HepG2 (cell line): Measurements from ENCODE around the gene MPC2. TPM values are rescaled to one million over a fixed set of nuclear protein-coding genes. Genes with fewer than 3 reads are reported as not detected.
A peak's percentile ranks its signal among the peaks of the same experiment; 100 is the strongest.

ENCODE experiments used
- ATAC-seq: fragments of 200-7000 bp; cut with Tn5 transposase; 3 replicates; pipeline ENCODE4 v1.9.1; 2020; ENCODE audit warnings: mild to moderate bottlenecking, moderate library complexity
- BruUV-seq: library from RNA; stranded (reverse); fragments of 400-500 nt; replicated peaks from 2 replicates; lab custom pipeline; 2021; lab: Mats Ljungman, UMichigan
- CTCF ChIA-PET: fragments of 300-600 bp; formaldehyde crosslinking; extraction: SDS; loops from one replicate; lab custom pipeline; 2021; ENCODE audit warnings: low total read pairs, inconsistent platforms, low intra/inter-chr PET ratio; lab: Yijun Ruan, JAX
- POLR2A ChIA-PET: fragments of 350-600 bp; sonication (Branson Sonifier 250); formaldehyde crosslinking; loops from one replicate; lab custom pipeline; 2020; ENCODE audit warnings: antibody characterized with exemption, inconsistent platforms; lab: Yijun Ruan, JAX
- DNase-seq: peaks from one replicate; pipeline ENCODE4 v3.0.0-alpha.2; 2015; ENCODE audit warnings: low spot score
- FAIRE-seq: peaks from 3 replicates; lab custom pipeline; 2011; peaks lifted over from hg19 to GRCh38; lab: Jason Lieb, UNC
- H2AFZ ChIP-seq: one replicate; pipeline ENCODE4 v1.6.1; 2011; ENCODE audit warnings: low read length, inconsistent platforms
- H3K27ac ChIP-seq: fragments of 300-600 bp; 3 replicates; pipeline ENCODE4 v1.8.0; 2011; ENCODE audit warnings: mixed run types, mild to moderate bottlenecking, mixed read lengths, low read length, inconsistent platforms; ENCODE audit not compliant: insufficient read depth; ENCODE audit errors: extremely low read length
- H3K27me3 ChIP-seq, 2 experiments: fragments of 200-600 bp in 1 of 2; 2 replicates in 1 of 2; 3 replicates in 1 of 2; pipeline versions ENCODE4 v1.6.0 to v1.8.0; 2011; ENCODE audit warnings: low read length in 2 of 2, mild to moderate bottlenecking in 2 of 2, moderate library complexity in 2 of 2, inconsistent platforms in 1 of 2; ENCODE audit not compliant: insufficient read depth in 2 of 2, control insufficient read depth in 1 of 2
- H3K36me3 ChIP-seq, 2 experiments: fragments of 200-600 bp in 1 of 2; replicated peaks in 1 of 2; 2 replicates in 1 of 2; 3 replicates in 1 of 2; pipeline versions ENCODE4 v1.5.1 to v1.8.0; 2011; ENCODE audit warnings: low read length in 2 of 2, inconsistent platforms in 1 of 2; ENCODE audit not compliant: insufficient read depth in 2 of 2, control insufficient read depth in 1 of 2
- H3K4me1 ChIP-seq: 2 replicates; pipeline ENCODE4 v1.5.1; 2012; ENCODE audit warnings: low read length, inconsistent platforms; ENCODE audit not compliant: insufficient read depth
- H3K4me2 ChIP-seq: 2 replicates; pipeline ENCODE4 v1.6.0; 2011; ENCODE audit warnings: low read depth, low read length, inconsistent platforms
- H3K4me3 ChIP-seq, 3 experiments: fragments of 200-600 bp in 1 of 3; sonication (generic), shearing (Covaris generic) in 1 of 3; replicated peaks in 1 of 3; 2 replicates each; pipeline ENCODE4 v1.5.1; 2011 to 2016; ENCODE audit warnings: low read length in 3 of 3, inconsistent platforms in 2 of 3, low read depth in 2 of 3, mild to moderate bottlenecking in 2 of 3, control low read depth in 1 of 3, mixed read lengths in 1 of 3; ENCODE audit not compliant: insufficient read depth in 1 of 3
- H3K79me2 ChIP-seq: one replicate; pipeline ENCODE4 v1.6.1; 2011; ENCODE audit warnings: low read length, inconsistent platforms; ENCODE audit not compliant: insufficient read depth
- H3K9ac ChIP-seq: 2 replicates; pipeline ENCODE4 v1.6.0; 2011; ENCODE audit warnings: mild to moderate bottlenecking, low read depth, low read length, inconsistent platforms; ENCODE audit not compliant: insufficient read depth
- H3K9me3 ChIP-seq: 2 replicates; pipeline ENCODE4 v1.5.1; 2012; ENCODE audit warnings: mild to moderate bottlenecking, low read length
- H4K20me1 ChIP-seq: 2 replicates; pipeline ENCODE4 v1.6.0; 2011; ENCODE audit warnings: inconsistent platforms, mild to moderate bottlenecking, low read length, moderate library complexity; ENCODE audit not compliant: insufficient read depth
- CREM ChIP-seq, 2 experiments: sonication (generic) in 1 of 2; formaldehyde crosslinking in 1 of 2; IDR thresholded peaks; 2 replicates each; pipeline versions ENCODE4 v1.4.0 to v1.6.1; 2016 to 2020; ENCODE audit warnings: antibody characterized with exemption in 1 of 2, mild to moderate bottlenecking in 1 of 2, missing genetic modification reagents in 1 of 2
- HNF4A ChIP-seq: sonication (generic); formaldehyde crosslinking; IDR thresholded peaks from 2 replicates; pipeline ENCODE4 v1.4.0; 2020; ENCODE audit warnings: missing genetic modification reagents
- MIXL1 ChIP-seq: IDR thresholded peaks from 2 replicates; pipeline ENCODE4 v1.6.1; 2016
- ZNF180 ChIP-seq: sonication (generic); formaldehyde crosslinking; IDR thresholded peaks from 2 replicates; pipeline ENCODE4 v1.4.0; 2020; ENCODE audit warnings: low read depth, missing genetic modification reagents, borderline replicate concordance
- ZNF367 ChIP-seq: sonication (generic); formaldehyde crosslinking; IDR thresholded peaks from 2 replicates; pipeline ENCODE4 v1.4.0; 2020; ENCODE audit warnings: missing genetic modification reagents, borderline replicate concordance
- ZNF598 ChIP-seq: sonication (generic); formaldehyde crosslinking; IDR thresholded peaks from 2 replicates; pipeline ENCODE4 v1.5.1; 2020; ENCODE audit warnings: mild to moderate bottlenecking, missing genetic modification reagents, borderline replicate concordance
- ZNF878 ChIP-seq: sonication (generic); formaldehyde crosslinking; IDR thresholded peaks from 2 replicates; pipeline ENCODE4 v1.8.1; 2023; ENCODE audit warnings: mild to moderate bottlenecking, missing genetic modification reagents, moderate library complexity
- whole genome bisulfite sequencing: methylation state at CpG from one replicate; pipeline ENCODE4 v1.1.6; 2017; ENCODE audit warnings: low lambda C conversion rate; 5-methylcytosine and 5-hydroxymethylcytosine counted together
- in situ Hi-C: cut with HindIII; loops from 2 replicates; pipeline ENCODE4 v1.10.0; 2017; ENCODE audit warnings: low pct_unique_long_range_greater_than_20kb; ENCODE audit not compliant: extremely low pct_ligation_motif_present
- intact Hi-C: fragments of 100-400 bp; cut with micrococcal nuclease; formaldehyde crosslinking; loops from one replicate; pipeline ENCODE4 v1.10.0; 2022; ENCODE audit not compliant: unreplicated experiment
- polyA plus RNA-seq, 8 experiments: library from polyadenylated mRNA; depleted of rRNA in 3 of 8; stranded (reverse) in 7 of 8; unstranded in 1 of 8; fragments of >200 nt; fragmentation: Illumina TruSeq in 4 of 8; extraction: Trizol in 4 of 8; gene quantifications; 2 replicates each; pipeline versions ENCODE4 v1.2.1 to v1.2.3, GENCODE V29; 2011 to 2016; ENCODE audit warnings: low read depth in 4 of 8, missing spikeins in 1 of 8, mixed read lengths in 1 of 8; ENCODE audit not compliant: insufficient read depth in 1 of 8
- total RNA-seq, 5 experiments: library from RNA; depleted of rRNA; stranded (reverse); fragments of >200 nt; fragmentation: Illumina TruSeq; extraction: Trizol; gene quantifications; 2 replicates each; pipeline ENCODE4 v1.2.3, GENCODE V29; 2016; ENCODE audit warnings: low read depth in 1 of 5
- TF ChIP-seq, protein P1 (sequence below), 2 experiments: sonication (generic) in 1 of 2; formaldehyde crosslinking in 1 of 2; IDR thresholded peaks; 2 replicates each; pipeline versions ENCODE4 v1.4.0 to v1.6.1; 2018 to 2020; ENCODE audit warnings: missing genetic modification reagents in 2 of 2, borderline replicate concordance in 1 of 2, low read depth in 1 of 2, mild to moderate bottlenecking in 1 of 2, missing biosample characterization in 1 of 2
- TF ChIP-seq, protein P2 (sequence below): sonication (generic); formaldehyde crosslinking; IDR thresholded peaks from 2 replicates; pipeline ENCODE4 v1.8.1; 2023; ENCODE audit warnings: mild to moderate bottlenecking, moderate library complexity, missing genetic modification reagents
- TF ChIP-seq, protein P3 (sequence below): sonication (generic); formaldehyde crosslinking; IDR thresholded peaks from 2 replicates; pipeline ENCODE4 v1.8.1; 2022; ENCODE audit warnings: mild to moderate bottlenecking, missing genetic modification reagents

The MPC2 gene
- total and polyA plus RNA-seq, 2 of the 13 experiments (the other 11 are each of a cell fraction or from before 2014, with no cell fraction given): 38.8 to 136 TPM

DNA sequence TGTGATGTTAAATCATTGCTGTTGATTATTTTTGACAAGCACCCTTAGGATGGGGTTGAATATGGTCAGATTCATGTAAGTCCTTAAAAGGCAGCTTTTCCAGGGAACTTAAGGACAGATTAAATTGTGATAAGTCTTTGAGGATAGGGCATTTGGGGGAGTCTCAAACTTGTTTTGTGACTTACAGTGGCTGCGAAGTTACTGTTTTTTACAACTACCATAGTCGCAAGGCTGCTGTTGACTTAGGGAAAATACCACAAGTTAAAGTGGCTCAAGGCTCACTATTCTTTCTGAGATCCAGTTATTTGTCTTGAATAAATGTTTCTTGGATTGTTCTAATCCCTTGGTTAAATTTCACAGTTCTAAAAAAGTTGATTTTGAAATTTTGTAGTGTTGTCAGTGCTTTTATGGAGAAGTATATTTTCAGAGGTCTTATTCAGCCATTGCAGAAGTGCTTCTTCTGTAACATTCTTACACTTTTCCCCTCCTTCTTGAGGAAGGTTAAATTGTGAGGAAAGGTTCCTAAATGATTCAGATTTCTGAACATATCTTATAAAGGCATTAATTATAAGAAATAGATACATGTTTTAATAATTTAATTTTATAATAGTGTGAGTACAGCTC lies 47.0 kb upstream of the MPC2 start:
- Histone ChIP-seq H3K4me2 (no peak overlapping the region), H3K27ac (no peak overlapping the region), H3K36me3 (peaks cover 3 to 11% of the 10 kb centered on the region in 2 experiments), H3K9ac (no peak overlapping the region), H4K20me1 (peaks cover 2% of the 10 kb centered on the region; the same call in 1 of the 2 replicates), H3K27me3 (no peaks in the 10 kb centered on the region), H2AFZ (no peak overlapping the region), H3K4me3 (no peak overlapping the region), H3K9me3 (no peaks in the 10 kb centered on the region), H3K79me2 (peaks cover 9% of the 10 kb centered on the region), H3K4me1 (peaks cover 15% of the 10 kb centered on the region)
- peak; percentile 51 for FAIRE-seq
- DNase-seq: no peak
- no TSS peak for BruUV-seq
- in situ Hi-C loops: no loop called here
- WGBS: 89% methylated on average over 2 of the region's 2 CpGs
- intact Hi-C loops: no loop called here
- ChIA-PET CTCF (no interaction called here), POLR2A (no interaction called here)
- no peak for ATAC-seq
- TF ChIP-seq ZNF598: no peak
- TF ChIP-seq ZNF367 (CRISPR knock-in tag): no peak
- no peak for TF ChIP-seq HNF4A
- no peak for TF ChIP-seq CREM (IDR thresholded peaks at IDR 0.05)
- TF ChIP-seq CREM (CRISPR knock-in tag; IDR thresholded peaks at IDR 0.05): no peak
- no peak for TF ChIP-seq ZNF180 (CRISPR knock-in tag)
- TF ChIP-seq ZNF878 (CRISPR knock-in tag): no peak
- no peak for TF ChIP-seq MIXL1 (CRISPR knock-in tag)
- TF ChIP-seq, protein P1, sequence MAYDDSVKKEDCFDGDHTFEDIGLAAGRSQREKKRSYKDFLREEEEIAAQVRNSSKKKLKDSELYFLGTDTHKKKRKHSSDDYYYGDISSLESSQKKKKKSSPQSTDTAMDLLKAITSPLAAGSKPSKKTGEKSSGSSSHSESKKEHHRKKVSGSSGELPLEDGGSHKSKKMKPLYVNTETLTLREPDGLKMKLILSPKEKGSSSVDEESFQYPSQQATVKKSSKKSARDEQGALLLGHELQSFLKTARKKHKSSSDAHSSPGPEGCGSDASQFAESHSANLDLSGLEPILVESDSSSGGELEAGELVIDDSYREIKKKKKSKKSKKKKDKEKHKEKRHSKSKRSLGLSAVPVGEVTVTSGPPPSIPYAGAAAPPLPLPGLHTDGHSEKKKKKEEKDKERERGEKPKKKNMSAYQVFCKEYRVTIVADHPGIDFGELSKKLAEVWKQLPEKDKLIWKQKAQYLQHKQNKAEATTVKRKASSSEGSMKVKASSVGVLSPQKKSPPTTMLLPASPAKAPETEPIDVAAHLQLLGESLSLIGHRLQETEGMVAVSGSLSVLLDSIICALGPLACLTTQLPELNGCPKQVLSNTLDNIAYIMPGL (CRISPR knock-in tag; IDR thresholded peaks at IDR 0.05; ENCODE audit: borderline replicate concordance in 1 of 2, low read depth in 1 of 2): no peak
- TF ChIP-seq, protein P2, sequence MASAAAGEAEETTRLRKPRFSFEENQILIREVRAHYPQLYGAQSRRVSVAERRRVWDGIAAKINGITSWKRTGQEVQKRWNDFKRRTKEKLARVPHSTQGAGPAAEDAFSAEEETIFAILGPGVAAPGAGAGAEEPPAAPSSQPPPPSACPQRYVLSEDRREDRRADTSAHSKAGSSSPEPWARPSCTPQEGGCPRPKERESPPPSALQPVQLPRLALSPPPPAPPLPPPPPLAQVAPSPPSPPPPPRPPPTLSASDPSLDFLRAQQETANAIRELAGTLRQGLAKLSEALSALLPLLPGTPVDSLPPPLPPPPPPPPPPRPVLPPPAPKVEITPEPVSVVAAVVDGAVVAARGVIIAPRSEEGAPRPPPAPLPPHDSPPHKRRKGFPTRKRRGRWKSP: no peak
- TF ChIP-seq, protein P3, sequence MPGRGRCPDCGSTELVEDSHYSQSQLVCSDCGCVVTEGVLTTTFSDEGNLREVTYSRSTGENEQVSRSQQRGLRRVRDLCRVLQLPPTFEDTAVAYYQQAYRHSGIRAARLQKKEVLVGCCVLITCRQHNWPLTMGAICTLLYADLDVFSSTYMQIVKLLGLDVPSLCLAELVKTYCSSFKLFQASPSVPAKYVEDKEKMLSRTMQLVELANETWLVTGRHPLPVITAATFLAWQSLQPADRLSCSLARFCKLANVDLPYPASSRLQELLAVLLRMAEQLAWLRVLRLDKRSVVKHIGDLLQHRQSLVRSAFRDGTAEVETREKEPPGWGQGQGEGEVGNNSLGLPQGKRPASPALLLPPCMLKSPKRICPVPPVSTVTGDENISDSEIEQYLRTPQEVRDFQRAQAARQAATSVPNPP: no peak
